ENCODE data around the gene TYMS. TPM values are rescaled to one million over a fixed set of nuclear protein-coding genes. Genes with fewer than 3 reads are reported as not detected.

The TYMS gene
- 288 TPM for polyA plus RNA-seq (2013, experiment 1 of 4)
- 266 TPM for polyA plus RNA-seq (2013, experiment 2 of 4)
- polyA plus RNA-seq (2013, experiment 3 of 4), result 213 TPM
- 223 TPM for polyA plus RNA-seq (2013, experiment 4 of 4)

- Histone ChIP-seq H3K27ac (ENCODE audit: insufficient read depth, low read depth, low read length, poor library complexity, severe bottlenecking) (peak within 1 kb of the TSS; percentile 93), H3K36me3 (ENCODE audit: control insufficient read depth, insufficient read depth, low read length) (peaks cover 30% of the 10 kb centered on the region), H3K9me3 (ENCODE audit: control insufficient read depth, low read length) (no peaks in the 10 kb centered on the region), H3K27me3 (ENCODE audit: control insufficient read depth, insufficient read depth, low read length, poor library complexity, severe bottlenecking) (no peaks in the 10 kb centered on the region), H3K4me1 (ENCODE audit: control insufficient read depth, insufficient read depth, low read length) (peaks cover 5% of the 10 kb centered on the region), H3K4me3 (ENCODE audit: insufficient read depth, low read depth, low read length) (peak within 1 kb of the TSS; percentile 87)
- 0% methylated on average over 79 of the region's 79 CpGs for WGBS, 2 experiments
Measured at GRCh38 chr18:657311-658000, at the start of gene TYMS. Gene TYMS (plus strand): TSS chr18:657653. CDS start chr18:657743, 90 bp downstream.

DNA sequence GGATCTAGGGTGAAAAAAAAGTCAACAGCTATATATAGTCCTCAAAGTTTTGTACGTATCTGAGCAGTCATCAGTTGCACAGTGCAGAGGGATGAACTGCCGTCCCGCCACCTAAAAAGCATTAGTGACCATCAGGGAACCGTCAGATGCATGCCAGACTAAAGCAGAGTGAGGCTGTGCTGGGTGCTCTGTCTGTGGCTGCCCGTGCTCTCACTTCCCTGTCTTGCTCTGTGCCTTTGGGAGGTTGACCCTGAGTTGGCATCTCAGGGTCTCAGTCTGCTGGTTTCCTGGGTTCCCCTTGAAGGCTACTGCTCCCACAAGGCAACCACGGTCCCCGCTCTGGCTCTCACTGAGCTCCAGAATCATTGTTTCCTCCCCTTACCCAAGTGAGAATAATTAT, 49.5 kb upstream of the TYMS start:
- H3K36me3 ChIP-seq (ENCODE audit: control insufficient read depth, insufficient read depth, low read length), result no peaks in the 10 kb centered on the region
- no peak overlapping the region for H3K4me3 ChIP-seq (ENCODE audit: insufficient read depth, low read depth, low read length)
- 95% methylated on average over 7 of the region's 7 CpGs for WGBS, 2 experiments
- no peak overlapping the region for H3K27ac ChIP-seq (ENCODE audit: insufficient read depth, low read depth, low read length, poor library complexity, severe bottlenecking)
- H3K27me3 ChIP-seq (ENCODE audit: control insufficient read depth, insufficient read depth, low read length, poor library complexity, severe bottlenecking), result no peaks in the 10 kb centered on the region
- no peaks in the 10 kb centered on the region for H3K9me3 ChIP-seq (ENCODE audit: control insufficient read depth, low read length)
- H3K4me1 ChIP-seq (ENCODE audit: control insufficient read depth, insufficient read depth, low read length), result no peaks in the 10 kb centered on the region

GRCh38 chr18:610214-610928, 47.1 kb upstream of the TYMS start:
- H3K27ac ChIP-seq (ENCODE audit: insufficient read depth, low read depth, low read length, poor library complexity, severe bottlenecking), result no peak overlapping the region
- H3K4me3 ChIP-seq (ENCODE audit: insufficient read depth, low read depth, low read length), result no peak overlapping the region
- no peaks in the 10 kb centered on the region for H3K27me3 ChIP-seq (ENCODE audit: control insufficient read depth, insufficient read depth, low read length, poor library complexity, severe bottlenecking)
- no peaks in the 10 kb centered on the region for H3K36me3 ChIP-seq (ENCODE audit: control insufficient read depth, insufficient read depth, low read length)
- WGBS, 2 experiments, result 88 to 89% methylated on average over 15 of the region's 15 CpGs
- no peaks in the 10 kb centered on the region for H3K4me1 ChIP-seq (ENCODE audit: control insufficient read depth, insufficient read depth, low read length)
- H3K9me3 ChIP-seq (ENCODE audit: control insufficient read depth, low read length), result no peaks in the 10 kb centered on the region

DNA sequence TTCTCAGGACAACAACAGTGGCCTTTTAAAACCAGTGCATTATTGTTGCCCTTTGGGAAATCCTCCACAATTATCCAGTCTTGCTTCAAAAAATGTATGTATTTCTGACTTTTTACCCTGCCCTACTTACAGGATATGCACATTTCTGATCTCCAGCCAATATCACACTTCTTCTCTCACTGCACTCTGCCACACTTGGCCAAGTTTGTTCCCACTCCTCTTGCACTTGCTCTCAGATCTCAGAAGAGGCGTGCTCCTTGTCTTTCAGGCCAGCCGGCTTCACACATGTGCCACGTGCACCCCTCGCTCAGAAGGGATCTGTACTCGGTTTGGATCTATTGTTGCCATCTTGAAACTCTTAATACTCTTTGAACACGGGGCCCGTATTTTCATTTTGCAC, 45.3 kb upstream of the TYMS start:
- H3K4me3 ChIP-seq (ENCODE audit: insufficient read depth, low read depth, low read length), result no peak overlapping the region
- no peaks in the 10 kb centered on the region for H3K36me3 ChIP-seq (ENCODE audit: control insufficient read depth, insufficient read depth, low read length)
- H3K4me1 ChIP-seq (ENCODE audit: control insufficient read depth, insufficient read depth, low read length), result no peaks in the 10 kb centered on the region
- no peak overlapping the region for H3K27ac ChIP-seq (ENCODE audit: insufficient read depth, low read depth, low read length, poor library complexity, severe bottlenecking)
- no peaks in the 10 kb centered on the region for H3K9me3 ChIP-seq (ENCODE audit: control insufficient read depth, low read length)
- 93 to 95% methylated on average over 7 of the region's 7 CpGs for WGBS, 2 experiments
- no peaks in the 10 kb centered on the region for H3K27me3 ChIP-seq (ENCODE audit: control insufficient read depth, insufficient read depth, low read length, poor library complexity, severe bottlenecking)

GRCh38 chr18:614193-614592, 43.3 kb upstream of the TYMS start:
- Histone ChIP-seq H3K9me3 (ENCODE audit: control insufficient read depth, low read length) (no peaks in the 10 kb centered on the region), H3K27me3 (ENCODE audit: control insufficient read depth, insufficient read depth, low read length, poor library complexity, severe bottlenecking) (no peaks in the 10 kb centered on the region), H3K4me1 (ENCODE audit: control insufficient read depth, insufficient read depth, low read length) (no peaks in the 10 kb centered on the region), H3K4me3 (ENCODE audit: insufficient read depth, low read depth, low read length) (no peak overlapping the region), H3K36me3 (ENCODE audit: control insufficient read depth, insufficient read depth, low read length) (no peaks in the 10 kb centered on the region), H3K27ac (ENCODE audit: insufficient read depth, low read depth, low read length, poor library complexity, severe bottlenecking) (no peak overlapping the region)
- WGBS, 2 experiments, result no CpG with 5 or more reads among the region's 1 CpG

DNA sequence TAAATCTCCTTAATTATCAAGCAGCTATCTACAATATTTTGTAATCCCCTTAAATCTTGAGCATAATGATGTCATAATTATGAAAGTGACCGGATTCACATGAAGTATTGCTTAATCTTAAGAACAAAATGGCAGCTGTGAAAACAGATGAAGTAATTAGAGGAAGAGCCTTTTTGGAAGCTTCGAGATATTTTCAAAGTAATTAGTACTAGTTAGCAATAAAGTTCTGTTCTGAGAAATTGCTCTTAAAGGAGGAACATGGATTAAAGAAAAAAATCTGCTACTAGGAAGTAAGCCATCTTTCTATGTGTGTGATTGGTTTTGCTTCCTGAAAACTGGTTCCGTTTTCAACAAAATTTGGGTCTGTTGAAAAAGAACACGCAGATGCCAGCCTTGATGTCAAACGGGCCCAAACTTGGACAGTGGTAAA, 42.3 kb upstream of the TYMS start:
- Histone ChIP-seq H3K27ac (ENCODE audit: insufficient read depth, low read depth, low read length, poor library complexity, severe bottlenecking) (no peak overlapping the region), H3K27me3 (ENCODE audit: control insufficient read depth, insufficient read depth, low read length, poor library complexity, severe bottlenecking) (no peaks in the 10 kb centered on the region), H3K9me3 (ENCODE audit: control insufficient read depth, low read length) (no peaks in the 10 kb centered on the region), H3K4me1 (ENCODE audit: control insufficient read depth, insufficient read depth, low read length) (no peaks in the 10 kb centered on the region), H3K36me3 (ENCODE audit: control insufficient read depth, insufficient read depth, low read length) (no peaks in the 10 kb centered on the region), H3K4me3 (ENCODE audit: insufficient read depth, low read depth, low read length) (no peak overlapping the region)
- 89 to 93% methylated on average over 5 of the region's 5 CpGs for WGBS, 2 experiments

GRCh38 chr18:615773-616172, 41.7 kb upstream of the TYMS start:
- Histone ChIP-seq H3K27me3 (ENCODE audit: control insufficient read depth, insufficient read depth, low read length, poor library complexity, severe bottlenecking) (no peaks in the 10 kb centered on the region), H3K9me3 (ENCODE audit: control insufficient read depth, low read length) (no peaks in the 10 kb centered on the region), H3K4me3 (ENCODE audit: insufficient read depth, low read depth, low read length) (no peak overlapping the region), H3K27ac (ENCODE audit: insufficient read depth, low read depth, low read length, poor library complexity, severe bottlenecking) (no peak overlapping the region), H3K36me3 (ENCODE audit: control insufficient read depth, insufficient read depth, low read length) (no peaks in the 10 kb centered on the region), H3K4me1 (ENCODE audit: control insufficient read depth, insufficient read depth, low read length) (no peaks in the 10 kb centered on the region)
- WGBS, 2 experiments, result 89 to 94% methylated on average over 4 of the region's 4 CpGs

GRCh38 chr18:616380-616995, 41.0 kb upstream of the TYMS start:
- H3K4me3 ChIP-seq (ENCODE audit: insufficient read depth, low read depth, low read length), result no peak overlapping the region
- WGBS, 2 experiments, result 21 to 31% methylated on average over 3 of the region's 4 CpGs
- H3K9me3 ChIP-seq (ENCODE audit: control insufficient read depth, low read length), result no peaks in the 10 kb centered on the region
- no peaks in the 10 kb centered on the region for H3K36me3 ChIP-seq (ENCODE audit: control insufficient read depth, insufficient read depth, low read length)
- H3K27ac ChIP-seq (ENCODE audit: insufficient read depth, low read depth, low read length, poor library complexity, severe bottlenecking), result no peak overlapping the region
- no peaks in the 10 kb centered on the region for H3K27me3 ChIP-seq (ENCODE audit: control insufficient read depth, insufficient read depth, low read length, poor library complexity, severe bottlenecking)
- no peaks in the 10 kb centered on the region for H3K4me1 ChIP-seq (ENCODE audit: control insufficient read depth, insufficient read depth, low read length)

DNA sequence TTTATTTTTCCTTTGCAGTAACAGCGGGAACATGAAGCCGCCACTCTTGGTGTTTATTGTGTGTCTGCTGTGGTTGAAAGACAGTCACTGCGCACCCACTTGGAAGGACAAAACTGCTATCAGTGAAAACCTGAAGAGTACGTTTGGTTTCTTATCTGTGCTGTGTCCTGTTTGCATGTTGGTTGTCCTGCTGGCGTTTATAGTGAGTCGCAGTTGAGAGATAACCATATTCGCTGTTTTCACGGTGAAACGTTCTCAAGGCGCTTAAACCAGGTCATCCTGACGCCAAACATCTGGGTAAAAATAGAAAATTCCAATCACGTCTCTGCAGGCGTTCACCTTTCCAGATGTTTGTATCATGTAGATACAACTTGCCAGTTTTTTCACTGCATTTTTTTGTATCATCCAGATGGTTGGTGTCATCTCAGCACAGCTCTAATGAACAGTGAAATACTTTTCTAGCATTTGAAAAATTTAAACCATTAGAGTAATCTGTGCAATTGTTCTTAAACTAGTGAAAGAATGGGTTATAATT, 39.4 kb upstream of the TYMS start:
- no peaks in the 10 kb centered on the region for H3K36me3 ChIP-seq (ENCODE audit: control insufficient read depth, insufficient read depth, low read length)
- no peaks in the 10 kb centered on the region for H3K4me1 ChIP-seq (ENCODE audit: control insufficient read depth, insufficient read depth, low read length)
- no peak overlapping the region for H3K4me3 ChIP-seq (ENCODE audit: insufficient read depth, low read depth, low read length)
- no peak overlapping the region for H3K27ac ChIP-seq (ENCODE audit: insufficient read depth, low read depth, low read length, poor library complexity, severe bottlenecking)
- H3K27me3 ChIP-seq (ENCODE audit: control insufficient read depth, insufficient read depth, low read length, poor library complexity, severe bottlenecking), result no peaks in the 10 kb centered on the region
- WGBS, 2 experiments, result 93 to 95% methylated on average over 13 of the region's 13 CpGs
- no peaks in the 10 kb centered on the region for H3K9me3 ChIP-seq (ENCODE audit: control insufficient read depth, low read length)

DNA sequence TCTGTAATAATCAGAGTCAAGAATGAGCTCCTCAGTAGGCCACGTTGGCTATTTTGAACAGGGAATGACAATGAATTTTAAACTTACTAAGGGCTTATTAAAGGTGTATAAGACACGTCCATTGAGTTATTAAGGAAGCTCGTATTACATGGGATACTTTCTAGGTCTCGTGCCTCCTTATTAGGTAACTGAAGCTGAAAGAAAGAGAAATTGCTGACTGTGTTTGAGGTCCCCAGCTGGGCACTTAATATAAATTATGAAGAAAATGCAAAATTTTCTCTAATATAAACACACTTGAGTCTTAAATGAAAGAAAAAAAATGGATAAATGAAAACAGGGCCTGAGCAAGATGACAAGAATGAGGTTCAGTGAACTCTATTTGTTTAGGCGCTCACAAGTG, 38.8 kb upstream of the TYMS start:
- H3K27me3 ChIP-seq (ENCODE audit: control insufficient read depth, insufficient read depth, low read length, poor library complexity, severe bottlenecking), result no peaks in the 10 kb centered on the region
- no peaks in the 10 kb centered on the region for H3K9me3 ChIP-seq (ENCODE audit: control insufficient read depth, low read length)
- no peaks in the 10 kb centered on the region for H3K4me1 ChIP-seq (ENCODE audit: control insufficient read depth, insufficient read depth, low read length)
- H3K4me3 ChIP-seq (ENCODE audit: insufficient read depth, low read depth, low read length), result no peak overlapping the region
- H3K27ac ChIP-seq (ENCODE audit: insufficient read depth, low read depth, low read length, poor library complexity, severe bottlenecking), result no peak overlapping the region
- H3K36me3 ChIP-seq (ENCODE audit: control insufficient read depth, insufficient read depth, low read length), result no peaks in the 10 kb centered on the region
- WGBS, 2 experiments, result 89 to 94% methylated on average over 5 of the region's 5 CpGs

Data from ectodermal cell (in vitro differentiated cells).